ENCODE results near the gene AMHR2.

GRCh38 chr12:53466640-53467039 lies 43.0 kb downstream of the AMHR2 start:
- TF ChIP-seq CTCF (IDR thresholded peaks at IDR 0.05 in 2 of 3, conservative IDR thresholded peaks at IDR 0.05 in 1 of 3; ENCODE audit: insufficient read depth in 2 of 3, low read depth in 1 of 3, low read length in 3 of 3): no peak
- TF ChIP-seq ZNF3 (CRISPR knock-in tag; IDR thresholded peaks at IDR 0.05): no peak
- TF ChIP-seq SIX5 (IDR thresholded peaks at IDR 0.05; ENCODE audit: borderline replicate concordance in 1 of 2, insufficient read depth in 1 of 2, low read depth in 1 of 2, low read length in 2 of 2): no peak
- TF ChIP-seq TCF7L2 (IDR thresholded peaks at IDR 0.05; ENCODE audit: low read depth, low read length): no peak
- no peak for TF ChIP-seq ZNF395 (CRISPR knock-in tag; IDR thresholded peaks at IDR 0.05)
- peak; percentile 19; the same call in 1 of the 2 replicates for TF ChIP-seq POLR2AphosphoS5 (IDR thresholded peaks at IDR 0.05; ENCODE audit: control insufficient read depth, insufficient read depth, low read depth, low read length)
- TF ChIP-seq TSHZ1 (CRISPR knock-in tag; IDR thresholded peaks at IDR 0.05): no peak
- no peak for TF ChIP-seq RAD21 (CRISPR knock-in tag; conservative IDR thresholded peaks at IDR 0.05 in 1 of 2, IDR thresholded peaks at IDR 0.05 in 1 of 2)
- TF ChIP-seq GTF2F1 (IDR thresholded peaks at IDR 0.05; ENCODE audit: low read depth, low read length): no peak
- TF ChIP-seq CEBPB (tag; IDR thresholded peaks at IDR 0.05): no peak
- no peak for TF ChIP-seq ZKSCAN1 (IDR thresholded peaks at IDR 0.05; ENCODE audit: low read depth, low read length)
- no peak for TF ChIP-seq TAF1 (IDR thresholded peaks at IDR 0.05; ENCODE audit: control insufficient read depth, extremely low read depth, insufficient read depth, low read length, severe bottlenecking)

Measured in K562 (cell line).